Endothelial cell of umbilical vein (primary cell): ENCODE data around the gene CCDC81. TPM values are rescaled to one million over a fixed set of nuclear protein-coding genes. Genes with fewer than 3 reads are reported as not detected.

Experiments
- BruUV-seq: library from RNA; stranded (reverse); fragments of 400-500 nt; replicated peaks from 2 replicates; lab custom pipeline; 2021; lab: Mats Ljungman, UMichigan
- CTCF ChIA-PET: fragments of 300-600, 350-600 bp; sonication (Branson Sonifier 250); formaldehyde crosslinking; loops from one replicate; lab custom pipeline; 2021; ENCODE audit warnings: antibody characterized with exemption, inconsistent platforms; lab: Charles Lee
- POLR2A ChIA-PET: fragments of 300-600, 350-600 bp; sonication (Branson Sonifier 250); formaldehyde crosslinking; loops from one replicate; lab custom pipeline; 2021; ENCODE audit warnings: antibody characterized with exemption, inconsistent platforms; lab: Charles Lee
- DNase-seq: peaks from one replicate; pipeline ENCODE4 v3.0.0-alpha.2; 2011; ENCODE audit warnings: low read depth, low spot score
- FAIRE-seq: peaks from 2 replicates; lab custom pipeline; 2011; peaks lifted over from hg19 to GRCh38; lab: Jason Lieb, UNC
- H2AFZ ChIP-seq: 2 replicates; pipeline ENCODE4 v1.6.0; 2012; ENCODE audit warnings: low read depth, low read length, control low read depth, inconsistent platforms
- H3K27ac ChIP-seq: 2 replicates; pipeline ENCODE4 v1.5.1; 2011; ENCODE audit warnings: low read depth, mild to moderate bottlenecking, control low read depth, low read length, moderate library complexity; ENCODE audit not compliant: insufficient read depth
- H3K27me3 ChIP-seq, 2 experiments: 2 replicates each; pipeline versions ENCODE4 v1.6.0 to v1.6.1; 2011; ENCODE audit warnings: low read length in 2 of 2, mixed read lengths in 1 of 2; ENCODE audit not compliant: control insufficient read depth in 2 of 2, insufficient read depth in 2 of 2
- H3K36me3 ChIP-seq, 2 experiments: 2 replicates in 1 of 2; 3 replicates in 1 of 2; pipeline ENCODE4 v1.5.1; 2011; ENCODE audit warnings: low read length in 2 of 2, mild to moderate bottlenecking in 1 of 2, moderate library complexity in 1 of 2; ENCODE audit not compliant: control insufficient read depth in 2 of 2, insufficient read depth in 2 of 2; ENCODE audit errors: extremely low read depth in 1 of 2
- H3K4me1 ChIP-seq: 3 replicates; pipeline ENCODE4 v1.5.1; 2011; ENCODE audit warnings: mild to moderate bottlenecking, low read length; ENCODE audit not compliant: control insufficient read depth, insufficient read depth; ENCODE audit errors: extremely low read depth
- H3K4me2 ChIP-seq: 2 replicates; pipeline ENCODE4 v1.6.1; 2011; ENCODE audit warnings: low read length, control low read depth, mixed read lengths; ENCODE audit not compliant: insufficient read depth
- H3K4me3 ChIP-seq, 3 experiments: fragments of 200-600 bp in 1 of 3; sonication (generic), shearing (Covaris generic) in 1 of 3; replicated peaks in 1 of 3; 2 replicates each; pipeline ENCODE4 v1.5.1; 2011 to 2016; ENCODE audit warnings: control low read depth in 3 of 3, low read length in 3 of 3, mild to moderate bottlenecking in 2 of 3, inconsistent platforms in 1 of 3, low read depth in 1 of 3, moderate library complexity in 1 of 3; ENCODE audit not compliant: insufficient read depth in 1 of 3
- H3K79me2 ChIP-seq: 2 replicates; pipeline ENCODE4 v1.6.0; 2012; ENCODE audit warnings: low read length, inconsistent platforms; ENCODE audit not compliant: control insufficient read depth, insufficient read depth
- H3K9ac ChIP-seq: replicated peaks from 2 replicates; pipeline ENCODE3; 2011; ENCODE audit warnings: low read length, control low read depth; ENCODE audit not compliant: insufficient read depth; ENCODE audit errors: extremely low read depth
- H3K9me1 ChIP-seq: replicated peaks from 3 replicates; pipeline ENCODE4 v1.6.0; 2011; ENCODE audit warnings: mild to moderate bottlenecking, low read length; ENCODE audit not compliant: control insufficient read depth, insufficient read depth; ENCODE audit errors: extremely low read depth
- H3K9me3 ChIP-seq: replicated peaks from 2 replicates; pipeline ENCODE4 v1.5.1; 2012; ENCODE audit warnings: low read length, inconsistent platforms; ENCODE audit not compliant: control insufficient read depth, insufficient read depth
- H4K20me1 ChIP-seq: replicated peaks from 2 replicates; pipeline ENCODE3; 2011; ENCODE audit warnings: mild to moderate bottlenecking, low read length; ENCODE audit not compliant: control insufficient read depth, insufficient read depth; ENCODE audit errors: extremely low read depth
- CTCF ChIP-seq, 2 donors: IDR thresholded peaks; 1 replicate in 1 of 2; 2 replicates in 1 of 2; pipeline ENCODE4 v1.5.1; 2011; ENCODE audit warnings: low read length in 2 of 2, mild to moderate bottlenecking in 2 of 2, moderate library complexity in 2 of 2, control low read depth in 1 of 2, inconsistent platforms in 1 of 2, low read depth in 1 of 2; ENCODE audit not compliant: insufficient read depth in 1 of 2; ENCODE audit errors: extremely low read depth in 1 of 2
- EZH2 ChIP-seq: IDR thresholded peaks from 2 replicates; pipeline ENCODE4 v1.6.1; 2012; ENCODE audit warnings: borderline replicate concordance, low read depth, mild to moderate bottlenecking, moderate library complexity, low read length, inconsistent platforms; ENCODE audit not compliant: severe bottlenecking
- FOS ChIP-seq: IDR thresholded peaks from 2 replicates; pipeline ENCODE4 v1.6.1; 2011; ENCODE audit warnings: mild to moderate bottlenecking, low read length, moderate library complexity, borderline replicate concordance; ENCODE audit not compliant: insufficient read depth
- GATA2 ChIP-seq: IDR thresholded peaks from 2 replicates; pipeline ENCODE4 v1.7.0; 2011; ENCODE audit warnings: low read depth, mild to moderate bottlenecking, moderate library complexity, mixed read lengths, low read length; ENCODE audit not compliant: insufficient read length, insufficient read depth
- JUN ChIP-seq: IDR thresholded peaks from 2 replicates; pipeline ENCODE4 v1.6.1; 2011; ENCODE audit warnings: borderline replicate concordance, low read depth; ENCODE audit not compliant: insufficient read length, insufficient read depth
- MAX ChIP-seq: IDR thresholded peaks from 2 replicates; pipeline ENCODE4 v1.6.1; 2011; ENCODE audit not compliant: insufficient read depth, insufficient read length
- MYC ChIP-seq: IDR thresholded peaks from one replicate; pipeline ENCODE4 v1.6.1; 2011; ENCODE audit warnings: mild to moderate bottlenecking, low read depth, low read length
- POLR2A ChIP-seq: IDR thresholded peaks from 2 replicates; pipeline ENCODE4 v1.6.1; 2012; ENCODE audit warnings: low read depth, mild to moderate bottlenecking, control low read depth, low read length
- POLR2AphosphoS5 ChIP-seq: IDR thresholded peaks from 2 replicates; pipeline ENCODE4 v1.6.1; 2012; ENCODE audit warnings: low read depth, mild to moderate bottlenecking, control low read depth, low read length, moderate library complexity; ENCODE audit not compliant: insufficient read depth
- dilution Hi-C: fragments of 300-500 bp; cut with MboI; formaldehyde crosslinking; loops from one replicate; pipeline ENCODE4 v1.15.0; 2019; ENCODE audit warnings: low sequenced_read_pairs; ENCODE audit not compliant: extremely low pct_ligation_motif_present
- intact Hi-C: fragments of 100-400 bp; cut with micrococcal nuclease; formaldehyde crosslinking; loops from one replicate; pipeline ENCODE4 v1.10.0; 2022
- polyA plus RNA-seq, 4 experiments: library from polyadenylated mRNA; depleted of rRNA in 3 of 4; stranded (reverse) in 3 of 4; unstranded in 1 of 4; fragments of >200 nt; gene quantifications; 2 replicates each; pipeline versions ENCODE4 v1.2.1 to v1.2.3, GENCODE V29; 2011 to 2012; ENCODE audit warnings: missing spikeins in 1 of 4
- total RNA-seq: library from RNA; stranded (reverse); gene quantifications from 2 replicates; pipeline ENCODE4 v1.2.3, GENCODE V29; 2021

CCDC81 gene
- total and polyA plus RNA-seq, 2 donors (not counting 3 experiments of a cell fraction or from before 2014, with no cell fraction given) = 0.57 to 1.1 TPM

GRCh38 chr11:86461892-86462291 is 87.2 kb downstream of the CCDC81 start:
- CTCF ChIA-PET = interaction anchor here (1.0 to 1.1 kb wide), 2 partner anchors 110 to 351 kb away, joined by 3 to 4 read pairs; no protein-coding TSS in a partner anchor
- Histone ChIP-seq H2AFZ (no peak overlapping the region), H4K20me1 (no peaks in the 10 kb centered on the region), H3K9me3 (no peaks in the 10 kb centered on the region), H3K27ac (no peak overlapping the region), H3K36me3 (no peaks in the 10 kb centered on the region), H3K27me3 (no peaks in the 10 kb centered on the region), H3K4me3 (no peak overlapping the region), H3K4me2 (no peak overlapping the region), H3K9me1 (no peaks in the 10 kb centered on the region), H3K9ac (no peak overlapping the region), H3K79me2 (no peaks in the 10 kb centered on the region), H3K4me1 (peaks cover 46% of the 10 kb centered on the region)
- POLR2A ChIA-PET = interaction anchor here (1.1 kb wide), 1 partner anchor 62 kb away, joined by 3 read pairs; no protein-coding TSS in a partner anchor
- dilution Hi-C loops (no loop called here), intact Hi-C loops (no loop called here)
- DNase-seq (no peak), FAIRE-seq (no peak)
- BruUV-seq = no TSS peak
- TF ChIP-seq POLR2AphosphoS5 (no peak), GATA2 (no peak), FOS (no peak), EZH2 (no peak), JUN (no peak), MAX (no peak), POLR2A (no peak), CTCF (IDR thresholded peaks at IDR 0.05; ENCODE audit: extremely low read depth in 1 of 2, insufficient read depth in 1 of 2, low read depth in 1 of 2, low read length in 2 of 2) (no peak), MYC (no peak)
